Astrocyte (in vitro differentiated cells and primary cell): ENCODE results near the gene TSHB.

Experiments
- EZH2 ChIP-seq: IDR thresholded peaks from 2 replicates; pipeline ENCODE4 v1.6.1; 2012; ENCODE audit warnings: mild to moderate bottlenecking, low read length, inconsistent platforms; ENCODE audit not compliant: insufficient read depth
- TF ChIP-seq, protein P1 (sequence below): IDR thresholded peaks from 2 replicates; pipeline ENCODE4 v1.5.1; 2011; ENCODE audit warnings: low read depth, mild to moderate bottlenecking, inconsistent platforms, low read length, moderate library complexity; ENCODE audit not compliant: insufficient read depth

DNA sequence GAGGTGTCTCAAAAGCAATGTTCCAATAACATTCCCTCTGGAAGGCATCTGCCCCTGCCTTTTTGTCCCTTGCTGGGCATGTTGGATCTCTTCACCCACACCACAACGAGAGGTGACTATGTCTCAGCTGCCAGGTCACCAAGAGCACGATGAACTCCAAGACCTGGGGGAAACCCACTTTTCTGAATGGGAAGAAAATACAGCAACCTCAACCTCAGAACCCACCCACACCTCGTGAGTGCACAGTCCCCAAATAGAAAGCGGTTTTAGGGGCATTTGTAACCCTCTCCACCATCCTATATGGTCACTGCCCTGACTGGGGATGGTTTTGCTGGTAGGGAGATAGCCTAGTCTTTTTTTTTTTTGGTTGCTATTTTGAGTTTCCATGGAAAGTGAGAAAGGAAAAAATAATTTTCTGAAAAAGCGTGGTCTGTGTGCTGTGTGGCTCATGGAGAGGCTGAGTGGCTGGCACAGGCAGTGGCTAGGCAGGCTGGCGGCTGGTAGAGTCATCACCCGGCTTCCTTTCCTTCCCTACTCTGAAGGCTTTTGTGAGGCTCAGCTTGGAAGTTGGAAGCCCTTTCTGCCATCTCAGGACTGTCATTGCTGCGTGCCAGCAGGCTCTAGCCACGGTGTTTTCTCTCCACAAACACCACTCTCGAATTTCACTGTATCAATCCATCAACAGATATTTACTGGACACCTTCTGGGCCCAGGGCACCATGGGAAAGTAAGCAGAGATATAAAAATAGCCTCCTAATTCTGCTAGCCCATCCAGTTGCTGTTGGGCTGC lies 43.9 kb downstream of the TSHB start:
- TF ChIP-seq, protein P1, sequence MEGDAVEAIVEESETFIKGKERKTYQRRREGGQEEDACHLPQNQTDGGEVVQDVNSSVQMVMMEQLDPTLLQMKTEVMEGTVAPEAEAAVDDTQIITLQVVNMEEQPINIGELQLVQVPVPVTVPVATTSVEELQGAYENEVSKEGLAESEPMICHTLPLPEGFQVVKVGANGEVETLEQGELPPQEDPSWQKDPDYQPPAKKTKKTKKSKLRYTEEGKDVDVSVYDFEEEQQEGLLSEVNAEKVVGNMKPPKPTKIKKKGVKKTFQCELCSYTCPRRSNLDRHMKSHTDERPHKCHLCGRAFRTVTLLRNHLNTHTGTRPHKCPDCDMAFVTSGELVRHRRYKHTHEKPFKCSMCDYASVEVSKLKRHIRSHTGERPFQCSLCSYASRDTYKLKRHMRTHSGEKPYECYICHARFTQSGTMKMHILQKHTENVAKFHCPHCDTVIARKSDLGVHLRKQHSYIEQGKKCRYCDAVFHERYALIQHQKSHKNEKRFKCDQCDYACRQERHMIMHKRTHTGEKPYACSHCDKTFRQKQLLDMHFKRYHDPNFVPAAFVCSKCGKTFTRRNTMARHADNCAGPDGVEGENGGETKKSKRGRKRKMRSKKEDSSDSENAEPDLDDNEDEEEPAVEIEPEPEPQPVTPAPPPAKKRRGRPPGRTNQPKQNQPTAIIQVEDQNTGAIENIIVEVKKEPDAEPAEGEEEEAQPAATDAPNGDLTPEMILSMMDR: no peak
- no peak for TF ChIP-seq EZH2
